ENCODE data around the gene F13A1.

Gene F13A1

GRCh38 chr6:6319952-6320811, at the start of gene F13A1:
TSS of gene F13A1 (minus strand) at chr6:6320662. CDS start at chr6:6318664, 1,998 bp downstream.
- no peak for DNase-seq

DNA sequence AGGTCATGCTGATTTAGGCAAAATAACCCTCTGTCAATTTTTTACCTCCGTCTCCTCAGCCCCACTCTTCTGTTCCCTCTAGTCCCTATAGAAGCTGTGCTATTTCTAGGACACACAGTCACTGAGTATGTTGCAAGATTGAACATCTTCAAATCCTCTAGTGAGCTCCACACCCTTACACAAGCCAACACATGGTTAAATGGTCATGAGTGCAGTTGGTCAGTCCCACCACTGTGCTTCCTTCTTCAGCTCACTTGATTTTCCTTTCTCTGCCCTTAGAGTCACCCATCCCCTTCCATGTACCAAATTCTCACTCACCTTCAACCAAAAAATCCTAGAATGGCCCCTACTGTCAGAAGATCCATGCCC, 48.2 kb upstream of the F13A1 start:
- DNase-seq = no peak

GRCh38 chr6:6368040-6368683, 47.7 kb upstream of the F13A1 start:
- peak; percentile 74 for DNase-seq

GRCh38 chr6:6366803-6367202, 46.3 kb upstream of the F13A1 start:
- DNase-seq = peak; percentile 96

- no peak for DNase-seq
These were observed 44.8 kb upstream of the F13A1 start for GRCh38 chr6:6365242-6365641.

DNA sequence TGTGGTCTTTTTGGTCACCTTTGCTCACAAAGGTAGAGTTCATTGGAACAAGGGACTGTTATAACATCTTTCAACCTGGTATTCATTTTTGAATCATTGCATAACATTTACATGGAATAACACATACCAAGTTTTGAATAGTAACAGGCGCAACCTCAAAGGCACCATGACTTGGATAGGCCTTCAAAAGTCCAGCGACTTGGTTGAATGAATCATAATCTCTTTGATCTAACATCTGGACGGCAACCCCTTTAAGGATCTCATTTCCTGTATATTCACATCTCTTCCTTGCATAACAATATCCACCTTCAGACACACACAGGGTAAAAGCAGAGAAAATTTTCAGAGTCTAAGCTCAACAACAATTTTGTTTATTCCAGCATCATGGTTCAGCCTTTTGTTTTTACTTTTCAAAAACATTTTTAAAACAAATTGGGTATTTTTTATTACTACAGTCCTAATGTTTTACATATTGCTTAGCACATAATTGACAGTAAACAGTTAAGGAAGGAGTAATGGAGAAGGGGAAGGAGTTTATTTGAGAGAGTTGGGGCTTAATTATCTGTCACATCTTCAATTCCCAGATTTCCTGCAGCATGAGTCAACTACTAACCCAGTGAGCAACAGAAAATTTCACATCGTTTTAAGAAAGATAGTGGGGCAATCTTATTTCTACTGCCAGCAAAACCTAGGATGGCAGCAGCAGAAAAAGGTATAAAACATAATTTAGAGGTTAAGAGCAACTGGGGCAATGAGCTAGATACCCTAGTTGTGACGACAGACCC, 41.8 kb upstream of the F13A1 start:
- DNase-seq = no peak

- DNase-seq = no peak
These were observed 37.1 kb upstream of the F13A1 start for GRCh38 chr6:6357530-6357929.

GRCh38 chr6:6357032-6357431, 36.6 kb upstream of the F13A1 start:
- DNase-seq = no peak

DNA sequence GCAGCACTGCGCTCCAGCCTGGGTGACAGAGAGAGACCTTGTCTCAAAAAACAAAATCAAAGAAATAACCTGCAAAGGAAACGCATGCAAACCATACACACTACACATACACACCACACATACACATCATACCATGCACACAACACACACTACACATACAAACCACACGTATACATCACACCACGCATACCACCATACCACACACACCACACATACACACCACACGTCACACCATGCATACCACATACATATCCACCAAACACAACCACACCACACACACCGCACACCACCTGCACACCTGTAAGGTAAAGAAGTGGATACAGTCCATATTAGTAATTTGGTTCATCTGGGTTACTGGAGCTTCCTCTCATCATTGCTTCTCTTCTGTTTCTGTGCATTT, 32.3 kb upstream of the F13A1 start:
- DNase-seq = no peak

DNA sequence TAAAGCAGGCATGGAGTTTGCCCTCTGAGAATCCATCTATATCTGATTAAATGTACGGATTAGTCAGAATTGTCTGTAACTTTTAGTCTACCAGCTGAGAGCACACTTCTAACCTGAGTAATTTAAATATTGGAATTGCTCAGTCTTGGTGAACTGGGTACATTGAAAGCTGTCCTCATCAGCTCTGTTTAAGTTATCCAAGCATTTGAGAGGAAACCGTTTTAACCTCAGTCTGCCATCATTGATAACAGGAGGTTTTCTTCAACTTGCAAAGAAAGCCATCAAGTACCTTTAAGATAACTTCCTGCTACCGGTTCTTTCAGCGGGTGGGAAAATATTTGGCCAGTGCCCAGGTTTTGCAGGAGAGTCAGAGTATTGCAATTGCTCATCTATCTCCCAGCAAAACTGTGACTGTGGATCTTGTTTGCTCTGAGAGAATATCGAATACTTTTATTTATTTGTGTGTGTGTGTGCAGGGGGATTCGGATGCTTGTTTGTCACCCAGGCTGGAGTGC, 31.1 kb upstream of the F13A1 start:
- DNase-seq = no peak

GRCh38 chr6:6350696-6351095, 30.2 kb upstream of the F13A1 start:
- no peak for DNase-seq

DNA sequence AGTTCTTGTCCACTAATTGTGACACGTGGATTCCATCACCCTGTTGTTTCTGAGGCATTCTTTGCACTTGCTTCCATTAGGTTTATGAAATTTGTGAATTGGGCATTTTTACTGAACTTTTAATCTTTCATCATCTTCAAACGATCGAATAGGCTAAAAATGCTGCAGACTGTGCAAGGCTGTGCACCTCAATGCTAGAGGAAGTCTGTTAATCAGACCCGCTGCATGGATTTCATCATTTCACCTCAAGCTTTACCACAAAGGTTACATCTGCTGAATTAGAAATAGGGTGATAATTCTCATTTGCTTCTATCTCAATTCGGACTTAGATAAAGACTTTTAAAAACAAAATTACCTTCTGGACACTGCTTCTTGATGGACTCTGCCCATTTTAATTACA, 27.8 kb upstream of the F13A1 start:
- no peak for DNase-seq

DNA sequence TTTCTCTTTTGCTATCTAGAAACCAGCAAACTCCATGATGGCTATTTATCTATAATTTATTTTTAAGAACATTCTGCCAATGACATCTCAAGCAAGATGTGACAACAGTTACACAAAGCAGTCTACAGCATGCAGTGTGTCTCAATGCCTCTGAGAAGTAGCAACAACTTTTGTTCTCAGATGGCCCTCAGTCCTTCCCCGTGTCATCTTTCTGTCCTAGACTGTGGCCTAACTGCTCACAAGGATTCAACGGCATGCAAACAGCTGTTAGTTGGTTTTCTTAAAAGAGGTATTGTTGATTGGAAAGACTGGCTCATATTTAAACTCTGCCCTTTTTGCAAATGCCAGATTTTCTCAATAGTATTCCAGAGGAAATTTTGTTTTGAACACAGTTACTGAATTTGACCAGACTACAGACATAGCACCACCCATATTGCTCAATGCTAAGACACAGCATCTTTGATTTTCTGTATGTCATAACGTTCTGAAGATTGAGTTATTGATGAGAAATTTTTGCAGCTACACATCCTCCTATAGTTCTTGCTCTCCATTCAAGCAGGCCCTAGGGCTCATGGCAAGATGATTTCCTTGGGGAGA, 26.1 kb upstream of the F13A1 start:
- DNase-seq = no peak

DNA sequence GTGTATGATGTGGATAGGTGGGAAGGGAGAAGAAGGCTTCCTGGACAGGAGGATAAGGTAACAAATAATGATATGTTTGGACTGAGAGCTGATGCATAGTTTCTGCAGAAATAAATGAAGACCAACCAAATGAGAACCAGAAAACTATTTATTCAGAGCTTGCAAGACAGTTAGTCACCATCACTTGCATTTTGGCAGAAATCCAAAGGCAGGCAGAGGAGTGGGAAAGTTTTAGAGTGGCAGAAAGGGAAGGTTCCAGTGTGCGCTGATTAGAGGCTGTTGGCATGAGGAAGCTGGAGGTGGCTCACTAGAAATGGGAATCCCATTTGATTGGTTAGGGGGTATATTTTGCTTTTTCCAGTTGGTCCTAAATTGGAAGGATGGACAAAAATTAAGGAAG, 13.0 kb upstream of the F13A1 start:
- no peak for DNase-seq

- DNase-seq = no peak
These were observed 12.4 kb upstream of the F13A1 start for GRCh38 chr6:6332811-6333244.

DNA sequence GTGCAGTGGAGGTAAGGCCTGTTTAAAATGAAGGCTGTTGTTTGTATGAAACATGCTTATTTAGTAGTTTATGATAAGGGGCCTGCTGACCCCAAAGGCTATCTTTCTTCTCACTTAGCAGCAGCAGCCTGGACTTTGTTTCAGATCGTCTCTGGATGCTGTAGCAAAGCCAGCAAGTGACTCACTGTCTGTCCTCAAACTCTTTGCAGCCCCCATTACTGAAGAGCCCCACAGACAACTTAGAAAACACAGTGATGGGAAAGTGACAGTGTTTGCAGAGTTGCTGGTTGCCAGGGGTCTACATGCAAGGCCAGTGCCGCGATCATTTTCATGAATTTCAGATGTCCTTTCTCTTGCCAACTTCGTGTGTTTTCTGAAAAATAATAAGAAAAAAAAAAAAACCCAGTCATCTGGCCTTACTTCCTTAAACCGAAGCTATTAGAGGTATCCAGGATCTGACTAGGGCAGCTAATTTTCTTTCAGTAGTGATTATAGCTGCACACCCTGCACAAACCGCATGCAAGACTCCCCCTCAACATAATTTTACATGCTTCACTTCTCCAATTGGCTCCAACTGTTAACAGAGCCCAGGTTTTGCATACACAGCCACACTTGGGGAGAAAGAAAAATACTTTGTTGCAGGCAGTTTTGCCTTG, 11.6 kb upstream of the F13A1 start:
- DNase-seq = no peak

DNA sequence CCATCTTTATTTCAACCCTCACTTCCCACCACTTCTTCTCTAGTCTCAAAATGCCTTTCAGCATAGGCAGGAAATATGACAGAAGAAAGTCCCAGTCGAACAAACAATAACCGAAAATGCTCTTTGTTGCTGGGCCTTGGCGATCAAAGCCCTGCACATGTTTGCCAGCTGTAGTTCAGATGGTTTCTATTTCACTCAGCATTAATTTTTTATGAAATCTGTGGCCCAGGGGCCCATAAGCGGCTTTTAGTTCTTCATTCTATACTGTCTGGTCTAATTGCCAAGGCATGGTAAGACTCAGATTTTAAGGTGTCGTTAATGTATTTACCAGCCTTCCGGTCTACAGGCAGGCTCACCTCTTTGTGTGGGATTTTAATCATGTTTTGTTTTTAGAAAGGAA, 10.9 kb upstream of the F13A1 start:
- DNase-seq = no peak

GRCh38 chr6:6330407-6330806, 9.9 kb upstream of the F13A1 start:
- no peak for DNase-seq

DNA sequence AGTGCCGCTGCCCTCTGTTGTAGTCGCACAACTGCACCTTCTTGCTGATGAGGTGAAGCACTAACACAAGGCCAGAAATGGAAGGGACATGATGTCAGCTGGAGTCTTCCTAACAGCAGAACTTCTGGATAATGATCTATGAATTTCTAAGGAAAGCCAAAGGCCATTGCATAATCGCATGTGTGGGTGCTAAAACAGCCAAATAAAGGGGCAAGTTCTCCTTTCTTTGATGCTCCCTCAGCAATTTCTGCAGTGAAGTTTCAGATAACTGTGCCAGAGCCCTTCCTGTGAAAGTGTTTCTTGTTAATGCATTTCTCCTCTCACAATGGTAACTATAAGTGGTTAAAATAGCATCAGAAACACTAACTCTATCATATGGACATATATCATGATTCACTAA, 8.0 kb upstream of the F13A1 start:
- no peak for DNase-seq

DNA sequence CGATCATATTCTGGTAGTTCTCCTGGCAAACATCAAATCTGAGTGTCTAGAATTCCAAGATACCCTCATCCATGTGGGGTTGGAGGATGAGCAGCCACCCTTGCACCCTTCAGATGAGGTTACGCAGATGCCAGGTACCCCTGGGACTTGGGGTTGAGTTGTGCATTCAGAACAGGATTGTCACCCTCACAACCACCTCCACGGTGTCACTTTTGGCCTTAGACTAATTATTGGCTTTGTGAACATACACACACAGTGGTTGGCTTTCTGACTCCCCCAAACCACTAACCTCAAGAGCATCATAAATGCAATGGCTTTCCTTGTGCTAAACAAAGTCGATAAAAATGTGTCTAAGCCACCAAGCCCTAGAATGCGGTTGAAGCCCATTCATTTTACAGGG, 2.9 kb upstream of the F13A1 start:
- no peak for DNase-seq

GRCh38 chr6:6320901-6321300, 439 bp upstream of the F13A1 start:
- DNase-seq = no peak
